ENCODE data around the gene CNIH1. TPM values are rescaled to one million over a fixed set of nuclear protein-coding genes. Genes with fewer than 3 reads are reported as not detected.
"Not testable (repeated sequence)": the region's sequence is repeated elsewhere in the genome, so short reads cannot be mapped to it uniquely, and the experiment has no call there.

Gene CNIH1
- total RNA-seq, 4 donors from 2014 or later = 40.8 to 184 (median 152) TPM

DNA sequence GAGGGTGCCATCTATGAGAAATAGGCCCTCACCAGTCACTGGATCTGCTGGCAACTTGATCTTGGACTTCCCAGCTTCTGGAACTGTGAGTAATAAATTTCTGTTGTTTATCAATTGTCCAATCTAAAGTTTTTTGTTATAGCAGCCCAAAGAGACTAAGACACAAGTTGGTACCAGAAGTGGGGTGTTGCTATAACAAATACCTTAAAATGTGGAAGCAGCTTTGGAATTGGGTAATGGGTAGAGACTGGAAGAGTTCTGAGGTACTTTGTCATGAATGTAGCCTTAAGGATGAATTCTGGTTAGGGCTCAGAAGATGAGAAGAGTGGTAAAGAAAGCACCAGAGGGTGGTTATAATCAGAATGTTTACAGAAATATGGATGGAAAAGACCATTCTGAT, 26.1 kb upstream of the CNIH1 start:
- intact Hi-C loops (cut with DNase I; ENCODE audit: low total_unique reads) (no loop called here), in situ Hi-C loops (cut with MboI; ENCODE audit: low pct_ligation_motif_present in 1 of 4, low pct_unique_long_range_greater_than_20kb in 1 of 4, low sequenced_read_pairs in 3 of 4) (no loop called here)
- Histone ChIP-seq H3K36me3 (no peaks in the 10 kb centered on the region), H3K4me3 (no peak overlapping the region), H3K4me1 (peaks cover 0 to 14% (median 0%) of the 10 kb centered on the region in 4 donors), H3K9me3 (peaks cover 8 to 9% of the 10 kb centered on the region in 2 donors), H3K27ac (no peak overlapping the region), H3K27me3 (no peaks in the 10 kb centered on the region)
- DNase-seq = no peak
- TF ChIP-seq POLR2A (IDR thresholded peaks at IDR 0.05) (no peak), EP300 (IDR thresholded peaks at IDR 0.05; ENCODE audit: low read depth) (no peak), POLR2AphosphoS5 (IDR thresholded peaks at IDR 0.05) (no peak)
- TF ChIP-seq, protein P1, sequence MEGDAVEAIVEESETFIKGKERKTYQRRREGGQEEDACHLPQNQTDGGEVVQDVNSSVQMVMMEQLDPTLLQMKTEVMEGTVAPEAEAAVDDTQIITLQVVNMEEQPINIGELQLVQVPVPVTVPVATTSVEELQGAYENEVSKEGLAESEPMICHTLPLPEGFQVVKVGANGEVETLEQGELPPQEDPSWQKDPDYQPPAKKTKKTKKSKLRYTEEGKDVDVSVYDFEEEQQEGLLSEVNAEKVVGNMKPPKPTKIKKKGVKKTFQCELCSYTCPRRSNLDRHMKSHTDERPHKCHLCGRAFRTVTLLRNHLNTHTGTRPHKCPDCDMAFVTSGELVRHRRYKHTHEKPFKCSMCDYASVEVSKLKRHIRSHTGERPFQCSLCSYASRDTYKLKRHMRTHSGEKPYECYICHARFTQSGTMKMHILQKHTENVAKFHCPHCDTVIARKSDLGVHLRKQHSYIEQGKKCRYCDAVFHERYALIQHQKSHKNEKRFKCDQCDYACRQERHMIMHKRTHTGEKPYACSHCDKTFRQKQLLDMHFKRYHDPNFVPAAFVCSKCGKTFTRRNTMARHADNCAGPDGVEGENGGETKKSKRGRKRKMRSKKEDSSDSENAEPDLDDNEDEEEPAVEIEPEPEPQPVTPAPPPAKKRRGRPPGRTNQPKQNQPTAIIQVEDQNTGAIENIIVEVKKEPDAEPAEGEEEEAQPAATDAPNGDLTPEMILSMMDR (IDR thresholded peaks at IDR 0.05) = no peak

DNA sequence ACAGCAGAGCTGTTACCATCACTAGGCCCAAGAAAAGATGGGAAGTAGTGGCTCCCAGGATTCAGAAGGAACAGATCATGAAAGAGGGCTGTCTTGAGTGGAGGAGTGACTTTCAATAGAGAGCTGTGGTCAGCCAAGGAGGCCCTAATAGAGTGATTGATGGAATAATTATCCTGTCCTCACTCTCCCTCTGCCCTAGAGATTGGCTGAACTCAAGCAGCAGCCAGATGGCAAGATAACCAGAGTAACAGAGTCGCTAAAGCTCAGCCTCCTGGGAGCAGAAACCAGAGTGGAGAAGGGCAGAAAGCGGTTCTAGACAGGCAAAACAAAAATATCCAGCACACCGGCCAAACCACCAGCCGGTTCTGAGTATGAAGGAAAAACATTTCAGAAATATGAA, 24.5 kb upstream of the CNIH1 start:
- H3K9me3 ChIP-seq = peaks cover 8 to 9% of the 10 kb centered on the region in 2 donors
- WGBS, 2 donors (ENCODE audit: low coverage in 1 of 2) = 60 to 90% methylated on average over 1 to 4 of the region's 4 CpGs
- intact Hi-C loops (cut with DNase I; ENCODE audit: low total_unique reads) (no loop called here), in situ Hi-C loops (cut with MboI; ENCODE audit: low pct_ligation_motif_present in 1 of 4, low pct_unique_long_range_greater_than_20kb in 1 of 4, low sequenced_read_pairs in 3 of 4) (no loop called here)
- H3K27ac ChIP-seq = no peak overlapping the region
- DNase-seq = no peak
- H3K4me3 ChIP-seq = no peak overlapping the region
- H3K4me1 ChIP-seq = peaks cover 0 to 5% (median 0%) of the 10 kb centered on the region in 4 donors
- no peaks in the 10 kb centered on the region for H3K36me3 ChIP-seq
- TF ChIP-seq POLR2A (IDR thresholded peaks at IDR 0.05) = no peak
- TF ChIP-seq POLR2AphosphoS5 (IDR thresholded peaks at IDR 0.05) = no peak
- TF ChIP-seq, protein P1 (IDR thresholded peaks at IDR 0.05) = no peak
- no peak for TF ChIP-seq EP300 (IDR thresholded peaks at IDR 0.05; ENCODE audit: low read depth)
- no peaks in the 10 kb centered on the region for H3K27me3 ChIP-seq

DNA sequence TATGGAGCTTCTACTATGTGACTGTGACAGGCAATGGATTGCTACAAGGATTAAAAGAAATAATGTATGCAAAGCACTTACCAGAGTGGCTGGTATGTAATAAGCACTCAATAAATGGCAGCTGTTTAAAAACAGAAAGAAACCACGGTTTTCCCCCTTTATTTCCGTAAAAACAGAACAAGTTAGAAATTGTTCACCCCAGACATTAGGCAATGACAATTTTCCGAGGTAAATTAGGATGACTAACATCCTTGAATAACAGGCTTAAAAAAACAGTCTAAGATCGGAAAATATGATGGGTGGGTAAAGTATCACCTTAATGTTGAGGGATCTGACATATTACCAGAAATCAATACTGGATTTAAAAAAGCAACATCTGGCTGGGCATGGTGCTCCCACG, 20.9 kb upstream of the CNIH1 start:
- Histone ChIP-seq H3K36me3 (no peaks in the 10 kb centered on the region), H3K27me3 (no peaks in the 10 kb centered on the region), H3K4me3 (no peak overlapping the region), H3K9me3 (no peaks in the 10 kb centered on the region), H3K4me1 (no peaks in the 10 kb centered on the region), H3K27ac (no peak overlapping the region)
- intact Hi-C loops (cut with DNase I; ENCODE audit: low total_unique reads) = no loop called here
- TF ChIP-seq POLR2A (IDR thresholded peaks at IDR 0.05) (no peak), POLR2AphosphoS5 (IDR thresholded peaks at IDR 0.05) (no peak), EP300 (IDR thresholded peaks at IDR 0.05; ENCODE audit: low read depth) (no peak)
- TF ChIP-seq, protein P1 (IDR thresholded peaks at IDR 0.05) = no peak
- in situ Hi-C loops (cut with MboI; ENCODE audit: low pct_ligation_motif_present in 1 of 4, low pct_unique_long_range_greater_than_20kb in 1 of 4, low sequenced_read_pairs in 3 of 4) = no loop called here
- DNase-seq = no peak
- WGBS, 2 donors (ENCODE audit: low coverage in 1 of 2) = 57 to 70% methylated on average over 5 of the region's 5 CpGs

DNA sequence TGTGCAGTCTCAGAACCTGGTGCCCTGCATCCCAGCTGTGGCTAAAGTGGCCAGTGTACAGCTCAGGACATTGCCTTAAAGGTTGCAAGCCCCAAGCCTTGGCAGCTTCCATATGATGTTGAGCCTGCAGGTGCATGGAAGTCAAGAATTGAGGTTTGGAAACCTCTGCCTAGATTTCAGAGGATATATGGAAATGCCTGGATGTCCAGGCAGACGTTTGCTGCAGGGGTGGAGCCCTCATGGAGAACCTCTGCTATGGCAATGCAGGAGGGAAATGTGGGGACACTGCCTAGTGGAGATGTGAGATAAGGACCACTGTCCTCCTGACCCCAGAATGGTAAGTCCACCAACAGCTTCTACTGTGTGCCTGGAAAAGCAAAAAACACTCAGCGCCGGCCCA, 17.9 kb upstream of the CNIH1 start:
- no peak overlapping the region for H3K4me3 ChIP-seq
- WGBS, 2 donors (ENCODE audit: low coverage in 1 of 2) = 84 to 86% methylated on average over 3 of the region's 3 CpGs
- intact Hi-C loops (cut with DNase I; ENCODE audit: low total_unique reads) (no loop called here), in situ Hi-C loops (cut with MboI; ENCODE audit: low pct_ligation_motif_present in 1 of 4, low pct_unique_long_range_greater_than_20kb in 1 of 4, low sequenced_read_pairs in 3 of 4) (no loop called here)
- no peaks in the 10 kb centered on the region for H3K9me3 ChIP-seq
- H3K4me1 ChIP-seq = no peaks in the 10 kb centered on the region
- no peak for DNase-seq
- H3K27ac ChIP-seq = no peak overlapping the region
- H3K36me3 ChIP-seq = no peaks in the 10 kb centered on the region
- no peaks in the 10 kb centered on the region for H3K27me3 ChIP-seq
- no peak for TF ChIP-seq POLR2AphosphoS5 (IDR thresholded peaks at IDR 0.05)
- no peak for TF ChIP-seq EP300 (IDR thresholded peaks at IDR 0.05; ENCODE audit: low read depth)
- no peak for TF ChIP-seq POLR2A (IDR thresholded peaks at IDR 0.05)
- TF ChIP-seq, protein P1 (IDR thresholded peaks at IDR 0.05) = no peak

DNA sequence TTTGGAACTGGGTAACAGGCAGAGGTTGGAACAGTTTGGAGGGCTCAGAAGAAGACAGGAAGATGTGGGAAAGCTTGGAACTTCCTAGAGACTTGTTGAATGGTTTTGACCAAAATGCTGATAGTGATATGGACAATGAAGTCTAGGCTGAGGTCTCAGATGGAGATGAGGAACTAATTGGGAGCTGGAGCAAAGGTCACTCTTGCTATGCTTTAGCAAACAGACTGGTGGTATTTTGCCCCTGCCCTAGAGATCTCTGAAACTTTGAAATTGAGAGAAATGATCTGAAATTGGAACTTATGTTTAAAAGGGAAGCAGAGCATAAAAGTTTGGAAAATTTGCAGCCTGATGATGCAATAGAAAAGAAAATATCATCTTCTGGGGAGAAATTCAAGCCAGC, 17.4 kb upstream of the CNIH1 start:
- intact Hi-C loops (cut with DNase I; ENCODE audit: low total_unique reads); H3K4me3 ChIP-seq; H3K36me3 ChIP-seq; H3K27me3 ChIP-seq; in situ Hi-C loops (cut with MboI; ENCODE audit: low pct_ligation_motif_present in 1 of 4, low pct_unique_long_range_greater_than_20kb in 1 of 4, low sequenced_read_pairs in 3 of 4); H3K4me1 ChIP-seq; DNase-seq; H3K27ac ChIP-seq; H3K9me3 ChIP-seq: not testable (repeated sequence)

Measured in transverse colon (tissue), 4 donors.